Ishikawa (cell line): ENCODE measurements around the gene IBA57.

ENCODE experiments used
- EGR1 ChIP-seq: IDR thresholded peaks from 2 replicates; pipeline ENCODE4 v1.6.1; 2012
- TF ChIP-seq, protein P1 (sequence below): IDR thresholded peaks from 2 replicates; pipeline ENCODE4 v1.6.1; 2012
- TF ChIP-seq, protein P2 (sequence below): IDR thresholded peaks from 2 replicates; pipeline ENCODE4 v1.6.1; 2012; ENCODE audit warnings: low read depth, mild to moderate bottlenecking

DNA sequence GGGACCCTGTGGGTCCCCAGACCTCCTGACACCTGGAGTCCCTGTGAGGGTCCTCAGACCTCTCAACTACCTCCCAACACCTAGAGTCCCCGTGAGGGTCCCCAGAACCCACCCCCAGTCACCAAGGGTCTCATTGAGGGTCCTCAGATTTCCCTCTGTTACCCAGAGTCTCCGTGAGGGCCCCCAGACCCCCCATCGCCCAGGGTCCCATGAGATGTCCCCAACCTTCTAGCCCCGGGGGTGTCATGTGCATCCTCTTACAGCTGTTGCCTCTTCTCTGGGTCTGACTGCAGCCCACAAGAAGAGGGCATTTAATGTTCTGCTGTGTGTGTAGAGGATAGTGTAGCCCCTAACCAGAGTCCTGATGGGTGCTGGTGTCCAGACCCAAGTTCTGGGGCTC is 17.8 kb upstream of the IBA57 start:
- TF ChIP-seq, protein P1, sequence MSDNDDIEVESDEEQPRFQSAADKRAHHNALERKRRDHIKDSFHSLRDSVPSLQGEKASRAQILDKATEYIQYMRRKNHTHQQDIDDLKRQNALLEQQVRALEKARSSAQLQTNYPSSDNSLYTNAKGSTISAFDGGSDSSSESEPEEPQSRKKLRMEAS, result no peak
- TF ChIP-seq, protein P2, sequence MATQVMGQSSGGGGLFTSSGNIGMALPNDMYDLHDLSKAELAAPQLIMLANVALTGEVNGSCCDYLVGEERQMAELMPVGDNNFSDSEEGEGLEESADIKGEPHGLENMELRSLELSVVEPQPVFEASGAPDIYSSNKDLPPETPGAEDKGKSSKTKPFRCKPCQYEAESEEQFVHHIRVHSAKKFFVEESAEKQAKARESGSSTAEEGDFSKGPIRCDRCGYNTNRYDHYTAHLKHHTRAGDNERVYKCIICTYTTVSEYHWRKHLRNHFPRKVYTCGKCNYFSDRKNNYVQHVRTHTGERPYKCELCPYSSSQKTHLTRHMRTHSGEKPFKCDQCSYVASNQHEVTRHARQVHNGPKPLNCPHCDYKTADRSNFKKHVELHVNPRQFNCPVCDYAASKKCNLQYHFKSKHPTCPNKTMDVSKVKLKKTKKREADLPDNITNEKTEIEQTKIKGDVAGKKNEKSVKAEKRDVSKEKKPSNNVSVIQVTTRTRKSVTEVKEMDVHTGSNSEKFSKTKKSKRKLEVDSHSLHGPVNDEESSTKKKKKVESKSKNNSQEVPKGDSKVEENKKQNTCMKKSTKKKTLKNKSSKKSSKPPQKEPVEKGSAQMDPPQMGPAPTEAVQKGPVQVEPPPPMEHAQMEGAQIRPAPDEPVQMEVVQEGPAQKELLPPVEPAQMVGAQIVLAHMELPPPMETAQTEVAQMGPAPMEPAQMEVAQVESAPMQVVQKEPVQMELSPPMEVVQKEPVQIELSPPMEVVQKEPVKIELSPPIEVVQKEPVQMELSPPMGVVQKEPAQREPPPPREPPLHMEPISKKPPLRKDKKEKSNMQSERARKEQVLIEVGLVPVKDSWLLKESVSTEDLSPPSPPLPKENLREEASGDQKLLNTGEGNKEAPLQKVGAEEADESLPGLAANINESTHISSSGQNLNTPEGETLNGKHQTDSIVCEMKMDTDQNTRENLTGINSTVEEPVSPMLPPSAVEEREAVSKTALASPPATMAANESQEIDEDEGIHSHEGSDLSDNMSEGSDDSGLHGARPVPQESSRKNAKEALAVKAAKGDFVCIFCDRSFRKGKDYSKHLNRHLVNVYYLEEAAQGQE, result no peak
- no peak for TF ChIP-seq EGR1
